AG04450 (cell line): ENCODE measurements around the gene LYPD4. TPM values are rescaled to one million over a fixed set of nuclear protein-coding genes. Genes with fewer than 3 reads are reported as not detected.

Experiments
- CTCF ChIA-PET: fragments of 300-600, 350-600 bp; formaldehyde crosslinking; extraction: SDS; loops from one replicate; lab custom pipeline; 2022; ENCODE audit warnings: antibody characterized with exemption, inconsistent platforms; lab: Charles Lee
- POLR2A ChIA-PET: fragments of 350-600 bp; formaldehyde crosslinking; extraction: SDS; loops from one replicate; lab custom pipeline; 2021; ENCODE audit warnings: antibody characterized with exemption, inconsistent platforms; lab: Yijun Ruan, JAX
- DNase-seq: peaks from one replicate; pipeline ENCODE4 v3.0.0-alpha.2; 2011; ENCODE audit warnings: low read depth, low spot score
- H3K27ac ChIP-seq: one replicate; pipeline ENCODE4 v1.5.1; 2012; ENCODE audit warnings: low read depth, low read length, control low read depth
- H3K27me3 ChIP-seq: one replicate; pipeline ENCODE4 v1.6.0; 2012; ENCODE audit warnings: low read length; ENCODE audit not compliant: control insufficient read depth, insufficient read depth
- H3K4me3 ChIP-seq: 2 replicates; pipeline ENCODE4 v1.5.1; 2011; ENCODE audit warnings: mild to moderate bottlenecking, low read depth, low read length, control low read depth
- H3K9me3 ChIP-seq: 2 replicates; pipeline ENCODE4 v1.5.1; 2012; ENCODE audit warnings: low read length; ENCODE audit not compliant: control insufficient read depth, insufficient read depth
- polyA plus RNA-seq: library from polyadenylated mRNA; depleted of rRNA; stranded (reverse); fragments of >200 nt; gene quantifications from 2 replicates; pipeline ENCODE4 v1.2.3, GENCODE V29; 2011
- TF ChIP-seq, protein P1 (sequence below): IDR thresholded peaks from 2 replicates; pipeline ENCODE4 v1.5.1; 2011; ENCODE audit warnings: low read depth, low read length, control low read depth, inconsistent platforms

Gene LYPD4
- polyA plus RNA-seq, 1 experiment: not detected

DNA sequence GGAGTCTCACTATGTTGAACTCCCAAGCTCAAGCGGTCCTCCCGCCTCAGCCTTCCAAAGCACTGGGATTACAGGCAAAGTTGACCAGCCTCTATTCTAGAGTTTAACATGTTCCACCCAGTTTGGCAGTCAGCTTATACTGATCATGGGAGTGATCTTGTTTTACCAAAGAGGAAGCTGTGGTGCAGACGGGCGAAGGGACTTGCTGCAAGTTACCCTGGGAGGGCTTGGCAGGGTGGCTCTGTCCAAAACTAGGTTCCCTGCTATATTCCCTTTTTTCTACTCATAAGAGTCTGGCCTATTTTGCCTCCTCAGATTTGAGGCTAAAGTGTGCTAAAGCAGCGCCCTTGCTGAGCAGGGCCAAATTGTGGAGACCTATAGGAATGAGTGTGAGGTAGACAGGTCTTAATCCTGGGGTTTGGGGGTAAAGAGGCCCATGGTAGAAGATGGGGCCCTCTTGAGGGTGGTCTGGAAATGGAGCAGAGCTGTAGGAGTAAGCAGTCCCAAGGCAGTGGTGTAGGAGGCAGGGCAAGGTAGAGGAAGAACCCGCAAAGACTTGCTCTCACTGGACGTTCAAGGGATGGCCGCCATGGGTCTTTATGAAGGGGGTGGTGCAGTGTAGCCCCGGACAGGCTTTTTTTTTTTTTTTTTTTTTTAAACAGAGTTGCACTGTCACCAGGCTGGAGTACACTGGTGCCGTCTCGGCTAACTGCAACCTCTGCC lies 18.9 kb upstream of the LYPD4 start:
- Histone ChIP-seq H3K4me3 (no peak overlapping the region), H3K9me3 (no peaks in the 10 kb centered on the region), H3K27ac (peak overlapping the region; percentile 21), H3K27me3 (no peaks in the 10 kb centered on the region)
- ChIA-PET CTCF (interaction anchor here (1.0 kb wide), 1 partner anchor 10 kb away, joined by 3 read pairs; no protein-coding TSS in a partner anchor), POLR2A (interaction anchor here (1.1 kb wide), 1 partner anchor 10 kb away, joined by 6 read pairs; no protein-coding TSS in a partner anchor)
- no peak for DNase-seq
- TF ChIP-seq, protein P1, sequence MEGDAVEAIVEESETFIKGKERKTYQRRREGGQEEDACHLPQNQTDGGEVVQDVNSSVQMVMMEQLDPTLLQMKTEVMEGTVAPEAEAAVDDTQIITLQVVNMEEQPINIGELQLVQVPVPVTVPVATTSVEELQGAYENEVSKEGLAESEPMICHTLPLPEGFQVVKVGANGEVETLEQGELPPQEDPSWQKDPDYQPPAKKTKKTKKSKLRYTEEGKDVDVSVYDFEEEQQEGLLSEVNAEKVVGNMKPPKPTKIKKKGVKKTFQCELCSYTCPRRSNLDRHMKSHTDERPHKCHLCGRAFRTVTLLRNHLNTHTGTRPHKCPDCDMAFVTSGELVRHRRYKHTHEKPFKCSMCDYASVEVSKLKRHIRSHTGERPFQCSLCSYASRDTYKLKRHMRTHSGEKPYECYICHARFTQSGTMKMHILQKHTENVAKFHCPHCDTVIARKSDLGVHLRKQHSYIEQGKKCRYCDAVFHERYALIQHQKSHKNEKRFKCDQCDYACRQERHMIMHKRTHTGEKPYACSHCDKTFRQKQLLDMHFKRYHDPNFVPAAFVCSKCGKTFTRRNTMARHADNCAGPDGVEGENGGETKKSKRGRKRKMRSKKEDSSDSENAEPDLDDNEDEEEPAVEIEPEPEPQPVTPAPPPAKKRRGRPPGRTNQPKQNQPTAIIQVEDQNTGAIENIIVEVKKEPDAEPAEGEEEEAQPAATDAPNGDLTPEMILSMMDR: no peak

- H3K27ac ChIP-seq: no peak overlapping the region
- POLR2A ChIA-PET: interaction anchor here (1.1 kb wide), 1 partner anchor 11 kb away, joined by 6 read pairs; no protein-coding TSS in a partner anchor
Measured at GRCh38 chr19:41862445-41862986, 18.0 kb upstream of the LYPD4 start.

GRCh38 chr19:41861846-41862245 lies 17.4 kb upstream of the LYPD4 start:
- ChIA-PET POLR2A (interaction anchor here (2.5 kb wide), 1 partner anchor 11 kb away, joined by 24 read pairs; no protein-coding TSS in a partner anchor), CTCF (interaction anchor here (0.7 kb wide), 1 partner anchor 108 kb away, joined by 4 read pairs; no protein-coding TSS in a partner anchor)
- no peak for DNase-seq
- Histone ChIP-seq H3K27me3 (no peaks in the 10 kb centered on the region), H3K4me3 (peak overlapping the region; percentile 99), H3K27ac (no peak overlapping the region), H3K9me3 (no peaks in the 10 kb centered on the region)
- TF ChIP-seq, protein P1: no peak

More at GRCh38 chr19:41862445-41862986, 18.0 kb upstream of the LYPD4 start:
- Histone ChIP-seq H3K9me3 (no peaks in the 10 kb centered on the region), H3K4me3 (peak overlapping the region; percentile 99), H3K27me3 (no peaks in the 10 kb centered on the region)
- TF ChIP-seq, protein P1: no peak
- CTCF ChIA-PET: interaction anchor here (0.7 kb wide), 1 partner anchor 109 kb away, joined by 4 read pairs; no protein-coding TSS in a partner anchor
- DNase-seq: no peak

DNA sequence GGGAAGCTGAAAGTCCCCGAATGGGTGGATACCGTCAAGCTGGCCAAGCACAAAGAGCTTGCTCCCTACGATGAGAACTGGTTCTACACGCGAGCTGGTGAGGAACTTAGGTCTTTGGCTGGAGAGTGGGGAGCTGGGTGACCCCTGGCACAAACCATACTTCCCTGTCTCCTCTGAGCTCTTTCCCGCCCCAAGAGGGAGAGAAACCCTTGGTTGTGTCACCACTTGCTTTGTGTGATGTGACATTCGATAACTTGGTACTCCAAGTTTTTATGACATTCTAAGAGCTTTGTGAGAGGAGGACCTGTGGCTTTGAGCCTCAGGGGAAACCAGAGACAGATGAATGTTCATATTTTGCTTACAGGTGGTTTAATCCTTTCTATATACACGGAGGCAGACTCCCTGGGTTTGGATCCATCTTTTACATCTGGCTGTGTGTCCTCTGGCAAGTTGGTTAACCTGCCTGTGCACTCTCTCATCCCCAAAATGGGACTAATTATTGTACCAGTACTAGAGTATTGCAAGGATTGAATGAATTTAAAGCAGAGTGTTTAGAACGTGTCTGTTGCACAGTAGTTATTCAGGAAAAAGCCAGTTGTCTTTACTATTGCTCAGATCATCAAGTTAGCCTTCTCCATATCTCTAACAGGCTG lies 16.8 kb upstream of the LYPD4 start:
- ChIA-PET CTCF (interaction anchor here (0.5 to 1.3 kb wide), 2 partner anchors 67 to 174 kb away, joined by 3 to 4 read pairs; no protein-coding TSS in a partner anchor), POLR2A (interaction anchor here (2.5 to 2.7 kb wide), 2 partner anchors 12 to 97 kb away, joined by 24 to 28 read pairs; partner anchors contain the start of gene RABAC1)
- Histone ChIP-seq H3K9me3 (no peaks in the 10 kb centered on the region), H3K4me3 (peak overlapping the region; percentile 99), H3K27ac (peak overlapping the region; percentile 80), H3K27me3 (peaks cover under 1% of the 10 kb centered on the region)
- TF ChIP-seq, protein P1: no peak
- no peak for DNase-seq
